Endothelial cell of umbilical vein (primary cell): Measurements from ENCODE around the gene ARHGAP21. TPM values are rescaled to one million over a fixed set of nuclear protein-coding genes. Genes with fewer than 3 reads are reported as not detected.

Experiments
- BruUV-seq: library from RNA; stranded (reverse); fragments of 400-500 nt; replicated peaks from 2 replicates; lab custom pipeline; 2021; lab: Mats Ljungman, UMichigan
- CTCF ChIA-PET: fragments of 300-600, 350-600 bp; sonication (Branson Sonifier 250); formaldehyde crosslinking; loops from one replicate; lab custom pipeline; 2021; ENCODE audit warnings: antibody characterized with exemption, inconsistent platforms; lab: Charles Lee
- POLR2A ChIA-PET: fragments of 300-600, 350-600 bp; sonication (Branson Sonifier 250); formaldehyde crosslinking; loops from one replicate; lab custom pipeline; 2021; ENCODE audit warnings: antibody characterized with exemption, inconsistent platforms; lab: Charles Lee
- DNase-seq: peaks from one replicate; pipeline ENCODE4 v3.0.0-alpha.2; 2011; ENCODE audit warnings: low read depth, low spot score
- FAIRE-seq: peaks from 2 replicates; lab custom pipeline; 2011; peaks lifted over from hg19 to GRCh38; lab: Jason Lieb, UNC
- H2AFZ ChIP-seq: 2 replicates; pipeline ENCODE4 v1.6.0; 2012; ENCODE audit warnings: low read depth, low read length, control low read depth, inconsistent platforms
- H3K27ac ChIP-seq: 2 replicates; pipeline ENCODE4 v1.5.1; 2011; ENCODE audit warnings: low read depth, mild to moderate bottlenecking, control low read depth, low read length, moderate library complexity; ENCODE audit not compliant: insufficient read depth
- H3K27me3 ChIP-seq, 2 experiments: 2 replicates each; pipeline versions ENCODE4 v1.6.0 to v1.6.1; 2011; ENCODE audit warnings: low read length in 2 of 2, mixed read lengths in 1 of 2; ENCODE audit not compliant: control insufficient read depth in 2 of 2, insufficient read depth in 2 of 2
- H3K36me3 ChIP-seq, 2 experiments: 2 replicates in 1 of 2; 3 replicates in 1 of 2; pipeline ENCODE4 v1.5.1; 2011; ENCODE audit warnings: low read length in 2 of 2, mild to moderate bottlenecking in 1 of 2, moderate library complexity in 1 of 2; ENCODE audit not compliant: control insufficient read depth in 2 of 2, insufficient read depth in 2 of 2; ENCODE audit errors: extremely low read depth in 1 of 2
- H3K4me1 ChIP-seq: 3 replicates; pipeline ENCODE4 v1.5.1; 2011; ENCODE audit warnings: mild to moderate bottlenecking, low read length; ENCODE audit not compliant: control insufficient read depth, insufficient read depth; ENCODE audit errors: extremely low read depth
- H3K4me2 ChIP-seq: 2 replicates; pipeline ENCODE4 v1.6.1; 2011; ENCODE audit warnings: low read length, control low read depth, mixed read lengths; ENCODE audit not compliant: insufficient read depth
- H3K4me3 ChIP-seq, 3 experiments: fragments of 200-600 bp in 1 of 3; sonication (generic), shearing (Covaris generic) in 1 of 3; replicated peaks in 1 of 3; 2 replicates each; pipeline ENCODE4 v1.5.1; 2011 to 2016; ENCODE audit warnings: control low read depth in 3 of 3, low read length in 3 of 3, mild to moderate bottlenecking in 2 of 3, inconsistent platforms in 1 of 3, low read depth in 1 of 3, moderate library complexity in 1 of 3; ENCODE audit not compliant: insufficient read depth in 1 of 3
- H3K79me2 ChIP-seq: 2 replicates; pipeline ENCODE4 v1.6.0; 2012; ENCODE audit warnings: low read length, inconsistent platforms; ENCODE audit not compliant: control insufficient read depth, insufficient read depth
- H3K9ac ChIP-seq: replicated peaks from 2 replicates; pipeline ENCODE3; 2011; ENCODE audit warnings: low read length, control low read depth; ENCODE audit not compliant: insufficient read depth; ENCODE audit errors: extremely low read depth
- H3K9me1 ChIP-seq: replicated peaks from 3 replicates; pipeline ENCODE4 v1.6.0; 2011; ENCODE audit warnings: mild to moderate bottlenecking, low read length; ENCODE audit not compliant: control insufficient read depth, insufficient read depth; ENCODE audit errors: extremely low read depth
- H3K9me3 ChIP-seq: replicated peaks from 2 replicates; pipeline ENCODE4 v1.5.1; 2012; ENCODE audit warnings: low read length, inconsistent platforms; ENCODE audit not compliant: control insufficient read depth, insufficient read depth
- H4K20me1 ChIP-seq: replicated peaks from 2 replicates; pipeline ENCODE3; 2011; ENCODE audit warnings: mild to moderate bottlenecking, low read length; ENCODE audit not compliant: control insufficient read depth, insufficient read depth; ENCODE audit errors: extremely low read depth
- EZH2 ChIP-seq: IDR thresholded peaks from 2 replicates; pipeline ENCODE4 v1.6.1; 2012; ENCODE audit warnings: borderline replicate concordance, low read depth, mild to moderate bottlenecking, moderate library complexity, low read length, inconsistent platforms; ENCODE audit not compliant: severe bottlenecking
- FOS ChIP-seq: IDR thresholded peaks from 2 replicates; pipeline ENCODE4 v1.6.1; 2011; ENCODE audit warnings: mild to moderate bottlenecking, low read length, moderate library complexity, borderline replicate concordance; ENCODE audit not compliant: insufficient read depth
- GATA2 ChIP-seq: IDR thresholded peaks from 2 replicates; pipeline ENCODE4 v1.7.0; 2011; ENCODE audit warnings: low read depth, mild to moderate bottlenecking, moderate library complexity, mixed read lengths, low read length; ENCODE audit not compliant: insufficient read length, insufficient read depth
- JUN ChIP-seq: IDR thresholded peaks from 2 replicates; pipeline ENCODE4 v1.6.1; 2011; ENCODE audit warnings: borderline replicate concordance, low read depth; ENCODE audit not compliant: insufficient read length, insufficient read depth
- MYC ChIP-seq: IDR thresholded peaks from one replicate; pipeline ENCODE4 v1.6.1; 2011; ENCODE audit warnings: mild to moderate bottlenecking, low read depth, low read length
- POLR2A ChIP-seq: IDR thresholded peaks from 2 replicates; pipeline ENCODE4 v1.6.1; 2012; ENCODE audit warnings: low read depth, mild to moderate bottlenecking, control low read depth, low read length
- POLR2AphosphoS5 ChIP-seq: IDR thresholded peaks from 2 replicates; pipeline ENCODE4 v1.6.1; 2012; ENCODE audit warnings: low read depth, mild to moderate bottlenecking, control low read depth, low read length, moderate library complexity; ENCODE audit not compliant: insufficient read depth
- dilution Hi-C: fragments of 300-500 bp; cut with MboI; formaldehyde crosslinking; loops from one replicate; pipeline ENCODE4 v1.15.0; 2019; ENCODE audit warnings: low sequenced_read_pairs; ENCODE audit not compliant: extremely low pct_ligation_motif_present
- intact Hi-C: fragments of 100-400 bp; cut with micrococcal nuclease; formaldehyde crosslinking; loops from one replicate; pipeline ENCODE4 v1.10.0; 2022
- polyA plus RNA-seq, 4 experiments: library from polyadenylated mRNA; depleted of rRNA in 3 of 4; stranded (reverse) in 3 of 4; unstranded in 1 of 4; fragments of >200 nt; gene quantifications; 2 replicates each; pipeline versions ENCODE4 v1.2.1 to v1.2.3, GENCODE V29; 2011 to 2012; ENCODE audit warnings: missing spikeins in 1 of 4
- total RNA-seq: library from RNA; stranded (reverse); gene quantifications from 2 replicates; pipeline ENCODE4 v1.2.3, GENCODE V29; 2021
- TF ChIP-seq, protein P1 (sequence below): IDR thresholded peaks from 2 replicates; pipeline ENCODE4 v1.6.1; 2011; ENCODE audit not compliant: insufficient read depth, insufficient read length
- TF ChIP-seq, protein P2 (sequence below), 2 donors: IDR thresholded peaks; 1 replicate in 1 of 2; 2 replicates in 1 of 2; pipeline ENCODE4 v1.5.1; 2011; ENCODE audit warnings: low read length in 2 of 2, mild to moderate bottlenecking in 2 of 2, moderate library complexity in 2 of 2, control low read depth in 1 of 2, inconsistent platforms in 1 of 2, low read depth in 1 of 2; ENCODE audit not compliant: insufficient read depth in 1 of 2; ENCODE audit errors: extremely low read depth in 1 of 2

The ARHGAP21 gene
- total and polyA plus RNA-seq, 2 donors (not counting 3 experiments of a cell fraction or from before 2014, with no cell fraction given), result 29.5 to 97.8 TPM

DNA sequence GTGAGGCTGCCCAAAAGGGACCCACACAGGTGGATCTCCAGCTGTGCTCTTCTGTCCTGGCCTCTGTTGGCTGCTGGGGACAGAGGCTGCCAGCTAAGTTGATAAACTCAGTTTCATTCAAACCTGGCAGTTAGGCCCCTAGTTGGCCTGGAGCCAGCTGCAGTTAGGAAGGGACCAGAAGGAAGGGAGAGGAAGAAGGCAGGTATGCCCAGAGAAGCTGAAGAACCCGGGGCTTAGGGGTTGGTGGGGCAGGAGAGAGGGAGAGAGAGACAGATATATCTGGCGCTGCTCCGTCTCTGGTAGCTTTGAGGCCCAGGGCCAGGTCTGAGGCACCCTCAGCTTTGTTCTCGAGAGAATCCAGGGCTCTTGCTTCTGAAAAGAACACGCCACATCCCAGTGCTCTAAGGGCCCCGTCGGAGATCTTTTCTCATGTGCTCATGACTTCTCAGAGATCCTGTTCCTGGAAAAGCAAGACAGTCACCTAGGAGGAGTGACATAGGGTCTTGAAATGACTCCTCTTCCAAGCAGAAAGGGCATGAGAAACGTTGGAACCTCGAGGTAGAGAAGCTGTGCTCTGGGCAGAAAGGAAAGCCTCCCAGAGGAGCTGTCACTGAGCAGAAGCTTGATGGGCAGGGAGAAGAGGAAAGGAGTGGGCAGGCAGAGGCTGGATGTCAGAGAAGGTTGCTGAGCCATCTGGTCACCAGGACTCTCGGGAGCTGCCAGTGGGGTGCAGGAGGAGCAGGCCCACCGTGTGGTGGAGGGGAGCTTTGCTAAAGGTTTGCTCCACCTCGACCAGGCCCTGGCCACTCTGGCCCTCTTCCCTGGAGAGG is 153.6 kb downstream of the ARHGAP21 start:
- FAIRE-seq, result no peak
- no peak overlapping the region for H2AFZ ChIP-seq

More for the DNA sequence above, 153.6 kb downstream of the ARHGAP21 start:
- Histone ChIP-seq H3K9me3 (no peaks in the 10 kb centered on the region), H3K79me2 (no peaks in the 10 kb centered on the region), H3K4me3 (no peak overlapping the region), H4K20me1 (no peaks in the 10 kb centered on the region), H3K9ac (no peak overlapping the region), H3K9me1 (no peaks in the 10 kb centered on the region), H3K4me1 (no peaks in the 10 kb centered on the region), H3K27me3 (no peaks in the 10 kb centered on the region), H3K27ac (no peak overlapping the region), H3K36me3 (no peaks in the 10 kb centered on the region), H3K4me2 (no peak overlapping the region)
- ChIA-PET POLR2A (no interaction called here), CTCF (interaction anchor here (1.9 kb wide), 1 partner anchor 13 kb away, joined by 4 read pairs; no protein-coding TSS in a partner anchor)
- no peak for DNase-seq
- BruUV-seq, result no TSS peak
- no peak for TF ChIP-seq MYC
- TF ChIP-seq POLR2A, result no peak
- no peak for TF ChIP-seq FOS
- TF ChIP-seq EZH2, result no peak
- TF ChIP-seq, protein P1, sequence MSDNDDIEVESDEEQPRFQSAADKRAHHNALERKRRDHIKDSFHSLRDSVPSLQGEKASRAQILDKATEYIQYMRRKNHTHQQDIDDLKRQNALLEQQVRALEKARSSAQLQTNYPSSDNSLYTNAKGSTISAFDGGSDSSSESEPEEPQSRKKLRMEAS, result no peak
- TF ChIP-seq GATA2, result no peak
- no peak for TF ChIP-seq POLR2AphosphoS5
- no peak for TF ChIP-seq JUN
- TF ChIP-seq, protein P2, sequence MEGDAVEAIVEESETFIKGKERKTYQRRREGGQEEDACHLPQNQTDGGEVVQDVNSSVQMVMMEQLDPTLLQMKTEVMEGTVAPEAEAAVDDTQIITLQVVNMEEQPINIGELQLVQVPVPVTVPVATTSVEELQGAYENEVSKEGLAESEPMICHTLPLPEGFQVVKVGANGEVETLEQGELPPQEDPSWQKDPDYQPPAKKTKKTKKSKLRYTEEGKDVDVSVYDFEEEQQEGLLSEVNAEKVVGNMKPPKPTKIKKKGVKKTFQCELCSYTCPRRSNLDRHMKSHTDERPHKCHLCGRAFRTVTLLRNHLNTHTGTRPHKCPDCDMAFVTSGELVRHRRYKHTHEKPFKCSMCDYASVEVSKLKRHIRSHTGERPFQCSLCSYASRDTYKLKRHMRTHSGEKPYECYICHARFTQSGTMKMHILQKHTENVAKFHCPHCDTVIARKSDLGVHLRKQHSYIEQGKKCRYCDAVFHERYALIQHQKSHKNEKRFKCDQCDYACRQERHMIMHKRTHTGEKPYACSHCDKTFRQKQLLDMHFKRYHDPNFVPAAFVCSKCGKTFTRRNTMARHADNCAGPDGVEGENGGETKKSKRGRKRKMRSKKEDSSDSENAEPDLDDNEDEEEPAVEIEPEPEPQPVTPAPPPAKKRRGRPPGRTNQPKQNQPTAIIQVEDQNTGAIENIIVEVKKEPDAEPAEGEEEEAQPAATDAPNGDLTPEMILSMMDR (IDR thresholded peaks at IDR 0.05; ENCODE audit: extremely low read depth in 1 of 2, insufficient read depth in 1 of 2, low read depth in 1 of 2, low read length in 2 of 2), result no peak
- dilution Hi-C loops, result no loop called here
- intact Hi-C loops, result no loop called here
